ENCODE results near the gene MT1G. TPM values are rescaled to one million over a fixed set of nuclear protein-coding genes. Genes with fewer than 3 reads are reported as not detected.
"Not testable (repeated sequence)": the region's sequence is repeated elsewhere in the genome, so short reads cannot be mapped to it uniquely, and the experiment has no call there.

The MT1G gene
- total RNA-seq, 1 donor, result not detected

DNA sequence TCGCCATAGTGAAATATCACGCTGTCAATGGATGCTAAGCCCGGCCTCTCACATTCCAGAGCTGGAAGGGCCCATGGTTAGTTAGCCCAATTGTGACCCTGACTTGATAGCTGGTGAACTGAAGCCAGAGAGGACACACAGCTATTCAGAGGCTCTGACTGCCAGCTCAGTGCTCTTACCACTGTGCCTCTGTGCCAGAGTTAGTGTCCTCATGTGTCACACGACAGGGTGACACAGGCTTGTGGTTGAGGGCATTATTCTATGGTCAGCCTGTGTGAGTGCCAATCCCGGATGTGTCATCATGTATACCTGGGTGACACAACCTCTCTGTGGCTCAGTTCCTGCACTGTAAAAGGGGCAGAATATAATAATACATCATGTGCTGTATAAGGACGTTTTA lies 12.0 kb upstream of the MT1G start:
- no peak for TF ChIP-seq CTCF (IDR thresholded peaks at IDR 0.05; ENCODE audit: insufficient read depth, low read length)
- DNase-seq (ENCODE audit: low read depth), result no peak
- H3K4me3 ChIP-seq (ENCODE audit: low read depth, low read length), result no peak overlapping the region

GRCh38 chr16:56679078-56679730 lies 11.3 kb upstream of the MT1G start:
- H3K4me3 ChIP-seq (ENCODE audit: low read depth, low read length), result no peak overlapping the region
- DNase-seq (ENCODE audit: low read depth), result no peak
- TF ChIP-seq CTCF (IDR thresholded peaks at IDR 0.05; ENCODE audit: insufficient read depth, low read length), result no peak

DNA sequence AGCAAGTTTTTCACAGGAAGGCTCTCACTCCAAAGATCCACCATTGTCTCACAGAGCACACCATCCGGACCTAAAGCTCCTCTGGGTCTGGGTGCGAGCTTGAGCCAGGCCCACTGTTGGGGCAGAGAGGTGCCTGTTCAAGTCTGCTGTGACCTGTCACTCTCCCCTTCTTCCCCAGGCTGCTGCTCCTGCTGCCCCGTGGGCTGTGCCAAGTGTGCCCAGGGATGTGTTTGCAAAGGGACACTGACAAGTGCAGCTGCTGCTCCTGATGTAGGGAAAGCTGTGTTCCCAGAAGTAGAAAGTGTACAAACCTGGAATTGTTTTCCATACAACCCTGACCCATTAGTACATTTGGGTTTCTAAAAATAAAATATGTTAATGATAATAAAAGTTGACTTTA lies 9.6 kb upstream of the MT1G start:
- DNase-seq (ENCODE audit: low read depth), result no peak
- H3K4me3 ChIP-seq (ENCODE audit: low read depth, low read length), result no peak overlapping the region
- no peak for TF ChIP-seq CTCF (IDR thresholded peaks at IDR 0.05; ENCODE audit: insufficient read depth, low read length)

DNA sequence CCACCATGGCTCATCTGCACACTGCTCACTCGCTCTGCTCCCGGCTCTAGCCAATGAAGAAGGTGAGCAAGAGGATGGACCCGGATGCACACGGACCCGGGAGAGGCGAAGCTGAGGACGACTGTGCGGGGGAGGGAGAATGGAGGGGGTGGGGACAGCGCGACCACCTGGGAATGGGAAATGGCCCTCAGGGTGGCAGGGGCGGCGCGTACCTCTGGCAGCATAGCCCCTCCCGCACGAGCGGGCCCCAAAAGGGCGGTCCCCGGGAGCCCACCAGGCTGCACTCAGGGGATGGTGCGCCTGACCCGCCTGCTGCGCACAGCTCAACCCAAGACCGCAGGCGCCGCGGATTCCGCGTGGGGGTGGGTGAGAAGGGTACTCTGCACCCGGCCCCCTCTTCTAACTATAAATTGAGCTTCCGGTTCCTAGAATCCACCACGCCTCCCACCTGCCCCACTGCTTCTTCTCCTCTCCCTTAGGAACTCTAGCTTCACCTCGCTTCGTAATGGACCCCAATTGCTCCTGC lies 7.9 kb upstream of the MT1G start:
- no peak for DNase-seq (ENCODE audit: low read depth)
- TF ChIP-seq CTCF (IDR thresholded peaks at IDR 0.05; ENCODE audit: insufficient read depth, low read length), result no peak
- no peak overlapping the region for H3K4me3 ChIP-seq (ENCODE audit: low read depth, low read length)

GRCh38 chr16:56674570-56674969 lies 6.7 kb upstream of the MT1G start:
- not testable (repeated sequence) for H3K4me3 ChIP-seq (ENCODE audit: low read depth, low read length); DNase-seq (ENCODE audit: low read depth)

DNA sequence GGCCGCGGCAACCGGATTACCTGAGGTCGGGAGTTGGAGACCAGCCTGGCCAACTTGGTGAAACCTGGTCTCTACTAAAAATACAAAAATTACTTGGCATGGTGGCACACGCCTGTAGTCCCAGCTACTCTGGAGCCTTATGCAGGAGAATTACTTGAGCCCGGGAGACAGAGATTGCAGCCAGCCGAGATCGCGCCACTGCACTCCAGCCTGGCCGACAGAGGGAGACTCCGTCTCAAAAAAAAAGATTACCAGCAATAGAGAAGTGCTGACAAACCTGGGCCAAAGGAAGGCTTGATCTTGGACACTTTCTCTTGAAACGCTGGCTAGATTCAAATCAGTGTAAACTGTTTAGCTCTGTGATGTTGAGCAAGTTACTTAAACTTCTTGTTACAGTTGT lies 6.1 kb upstream of the MT1G start:
- TF ChIP-seq CTCF (IDR thresholded peaks at IDR 0.05; ENCODE audit: insufficient read depth, low read length), result peak; percentile 70
- DNase-seq (ENCODE audit: low read depth), result peak; percentile 44
- no peak overlapping the region for H3K4me3 ChIP-seq (ENCODE audit: low read depth, low read length)

DNA sequence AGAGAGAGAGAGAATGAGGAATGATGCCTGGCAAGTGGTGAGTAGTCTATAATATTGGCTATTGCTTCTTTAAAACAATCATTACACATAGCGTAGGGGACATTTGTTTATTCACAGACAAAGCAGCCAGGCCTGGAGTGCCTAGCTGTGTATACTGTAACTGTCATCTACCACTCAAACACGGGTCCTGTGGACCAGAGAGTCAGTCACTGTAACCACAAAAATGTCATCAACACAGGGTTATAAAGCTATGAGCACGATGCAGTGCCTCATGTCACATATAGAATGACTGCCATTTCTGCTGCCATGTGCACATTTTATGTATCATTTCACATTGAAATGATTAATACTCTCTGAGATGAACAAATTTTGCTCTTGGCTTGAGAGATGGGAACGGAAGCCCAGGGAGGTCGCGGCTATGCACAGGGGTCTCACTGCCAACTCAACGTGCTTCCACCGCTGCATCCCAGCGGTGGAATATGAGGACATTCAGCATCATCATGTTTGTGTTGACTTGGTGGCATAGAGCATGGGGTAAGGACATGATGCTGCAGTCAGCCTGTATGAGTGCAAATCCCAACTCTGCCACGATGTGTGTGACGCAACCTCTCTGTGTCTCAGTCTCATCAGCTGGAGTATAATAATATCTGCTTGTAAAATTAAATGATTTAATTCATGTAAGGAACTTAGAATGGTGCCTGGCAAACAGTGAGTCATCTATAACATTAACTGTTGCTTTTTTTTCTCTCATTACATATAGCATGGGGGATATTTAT lies 5.1 kb upstream of the MT1G start:
- no peak for TF ChIP-seq CTCF (IDR thresholded peaks at IDR 0.05; ENCODE audit: insufficient read depth, low read length)
- DNase-seq (ENCODE audit: low read depth), result no peak
- no peak overlapping the region for H3K4me3 ChIP-seq (ENCODE audit: low read depth, low read length)

DNA sequence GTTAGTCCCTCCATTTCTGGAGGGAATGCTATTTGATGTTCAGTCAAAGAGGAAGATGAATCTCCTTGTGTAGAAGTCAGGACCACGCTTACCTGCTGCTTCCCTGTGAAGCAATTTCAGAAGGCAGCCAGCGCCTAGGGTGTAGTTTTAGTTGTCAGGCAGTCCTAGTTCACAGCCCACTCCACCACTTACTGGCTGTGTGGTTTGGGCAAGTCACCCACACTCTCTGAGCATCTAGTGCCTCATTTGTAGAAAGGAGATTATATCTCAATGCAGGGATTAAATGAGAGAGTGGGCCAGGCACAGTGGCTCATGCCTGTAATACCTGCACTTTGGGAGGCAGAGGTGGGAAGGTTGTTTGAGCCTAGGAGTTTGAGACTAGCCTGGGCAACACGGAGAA lies 4.3 kb upstream of the MT1G start:
- not testable (repeated sequence) for DNase-seq (ENCODE audit: low read depth); H3K4me3 ChIP-seq (ENCODE audit: low read depth, low read length)

- H3K4me3 ChIP-seq (ENCODE audit: low read depth, low read length), result not testable (repeated sequence)
- peak; percentile 22 for DNase-seq (ENCODE audit: low read depth)
These were observed 3.8 kb upstream of the MT1G start for GRCh38 chr16:56671691-56672090.

All from fibroblast of the aortic adventitia (primary cell).